HEK293 (cell line): Measurements from ENCODE around the gene HMG20A.
"Not testable (repeated sequence)": the region's sequence is repeated elsewhere in the genome, so short reads cannot be mapped to it uniquely, and the experiment has no call there.

Experiments used
- BCL11A ChIP-seq: fragments of 450-650 bp; formaldehyde crosslinking; IDR thresholded peaks from 2 replicates; pipeline ENCODE4 v1.5.1; 2016; ENCODE audit warnings: low read depth, missing biosample characterization, missing genetic modification characterization
- BCL11B ChIP-seq: fragments of 450-650 bp; formaldehyde crosslinking; IDR thresholded peaks from 2 replicates; pipeline ENCODE4 v1.5.1; 2016; ENCODE audit warnings: low read depth, missing biosample characterization, missing genetic modification characterization
- BCL6B ChIP-seq: fragments of 450-650 bp; formaldehyde crosslinking; IDR thresholded peaks from 2 replicates; pipeline ENCODE4 v1.5.1; 2017; ENCODE audit warnings: missing biosample characterization, missing genetic modification characterization
- OSR2 ChIP-seq: fragments of 450-650 bp; formaldehyde crosslinking; IDR thresholded peaks from 2 replicates; pipeline ENCODE4 v1.5.1; 2016; ENCODE audit warnings: missing biosample characterization, missing genetic modification characterization
- SETDB1 ChIP-seq: IDR thresholded peaks from one replicate; pipeline ENCODE4 v1.6.1; 2017; ENCODE audit warnings: mild to moderate bottlenecking, low read length, moderate library complexity, mixed read lengths; ENCODE audit not compliant: insufficient read length
- SP2 ChIP-seq: fragments of 450-650 bp; formaldehyde crosslinking; IDR thresholded peaks from 2 replicates; pipeline ENCODE4 v1.5.1; 2016; ENCODE audit warnings: missing biosample characterization, missing genetic modification characterization
- ZFP41 ChIP-seq: fragments of 450-650 bp; formaldehyde crosslinking; IDR thresholded peaks from 2 replicates; pipeline ENCODE4 v1.5.1; 2016; ENCODE audit warnings: missing biosample characterization, missing genetic modification characterization, borderline replicate concordance
- ZNF274 ChIP-seq, 2 experiments: fragments of 200-500 bp in 1 of 2; fragments of 450-650 bp in 1 of 2; sonication (Bioruptor generic) in 1 of 2; formaldehyde crosslinking in 1 of 2; IDR thresholded peaks; 2 replicates each; pipeline versions ENCODE4 v1.5.1 to v1.6.1; 2014 to 2016; ENCODE audit warnings: borderline replicate concordance in 1 of 2, inconsistent platforms in 1 of 2, low read length in 1 of 2, missing biosample characterization in 1 of 2, missing genetic modification characterization in 1 of 2
- ZNF311 ChIP-seq: fragments of 450-650 bp; formaldehyde crosslinking; IDR thresholded peaks from 2 replicates; pipeline ENCODE4 v1.5.1; 2017; ENCODE audit warnings: missing biosample characterization, missing genetic modification characterization, borderline replicate concordance
- TF ChIP-seq, protein P1 (sequence below): fragments of 450-650 bp; formaldehyde crosslinking; IDR thresholded peaks from 2 replicates; pipeline ENCODE4 v1.5.1; 2016; ENCODE audit warnings: missing biosample characterization, missing genetic modification characterization
- TF ChIP-seq, protein P2 (sequence below): sonication (generic); formaldehyde crosslinking; IDR thresholded peaks from 2 replicates; pipeline ENCODE4 v1.8.1; 2022; ENCODE audit warnings: mild to moderate bottlenecking, moderate library complexity, missing genetic modification reagents
- TF ChIP-seq, protein P3 (sequence below): fragments of 450-650 bp; formaldehyde crosslinking; conservative IDR thresholded peaks from 2 replicates; pipeline ENCODE4 v1.5.1; 2016; ENCODE audit warnings: low read depth, missing biosample characterization, missing genetic modification characterization

DNA sequence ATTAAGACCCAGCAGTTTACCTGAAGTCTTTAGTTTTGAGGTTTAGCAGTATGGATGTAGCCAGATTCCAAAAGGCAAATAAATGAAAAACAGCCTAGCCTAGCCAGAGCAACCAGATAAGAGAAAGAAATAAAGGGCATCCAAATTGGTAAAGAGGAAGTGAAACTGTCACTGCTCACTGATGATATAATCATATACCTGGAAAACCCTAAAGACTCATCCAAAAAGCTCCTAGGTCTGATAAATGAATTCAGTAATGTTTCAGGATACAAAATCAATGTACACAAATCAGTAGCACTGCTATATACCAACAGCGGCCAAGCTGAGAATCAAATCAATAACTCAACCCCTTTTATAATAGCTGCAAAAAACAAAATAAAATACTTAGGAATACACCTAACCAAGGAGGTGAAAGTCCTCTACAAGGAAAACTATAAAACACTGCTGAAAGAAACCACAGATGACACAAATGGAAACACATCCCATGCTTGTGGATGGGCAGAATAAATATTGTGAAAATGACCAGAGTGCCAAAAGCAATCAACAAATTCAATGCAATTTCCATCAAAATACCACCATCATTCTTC lies 14.4 kb upstream of the HMG20A start:
- TF ChIP-seq, protein P1, sequence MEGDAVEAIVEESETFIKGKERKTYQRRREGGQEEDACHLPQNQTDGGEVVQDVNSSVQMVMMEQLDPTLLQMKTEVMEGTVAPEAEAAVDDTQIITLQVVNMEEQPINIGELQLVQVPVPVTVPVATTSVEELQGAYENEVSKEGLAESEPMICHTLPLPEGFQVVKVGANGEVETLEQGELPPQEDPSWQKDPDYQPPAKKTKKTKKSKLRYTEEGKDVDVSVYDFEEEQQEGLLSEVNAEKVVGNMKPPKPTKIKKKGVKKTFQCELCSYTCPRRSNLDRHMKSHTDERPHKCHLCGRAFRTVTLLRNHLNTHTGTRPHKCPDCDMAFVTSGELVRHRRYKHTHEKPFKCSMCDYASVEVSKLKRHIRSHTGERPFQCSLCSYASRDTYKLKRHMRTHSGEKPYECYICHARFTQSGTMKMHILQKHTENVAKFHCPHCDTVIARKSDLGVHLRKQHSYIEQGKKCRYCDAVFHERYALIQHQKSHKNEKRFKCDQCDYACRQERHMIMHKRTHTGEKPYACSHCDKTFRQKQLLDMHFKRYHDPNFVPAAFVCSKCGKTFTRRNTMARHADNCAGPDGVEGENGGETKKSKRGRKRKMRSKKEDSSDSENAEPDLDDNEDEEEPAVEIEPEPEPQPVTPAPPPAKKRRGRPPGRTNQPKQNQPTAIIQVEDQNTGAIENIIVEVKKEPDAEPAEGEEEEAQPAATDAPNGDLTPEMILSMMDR = not testable (repeated sequence)
- TF ChIP-seq, protein P2, sequence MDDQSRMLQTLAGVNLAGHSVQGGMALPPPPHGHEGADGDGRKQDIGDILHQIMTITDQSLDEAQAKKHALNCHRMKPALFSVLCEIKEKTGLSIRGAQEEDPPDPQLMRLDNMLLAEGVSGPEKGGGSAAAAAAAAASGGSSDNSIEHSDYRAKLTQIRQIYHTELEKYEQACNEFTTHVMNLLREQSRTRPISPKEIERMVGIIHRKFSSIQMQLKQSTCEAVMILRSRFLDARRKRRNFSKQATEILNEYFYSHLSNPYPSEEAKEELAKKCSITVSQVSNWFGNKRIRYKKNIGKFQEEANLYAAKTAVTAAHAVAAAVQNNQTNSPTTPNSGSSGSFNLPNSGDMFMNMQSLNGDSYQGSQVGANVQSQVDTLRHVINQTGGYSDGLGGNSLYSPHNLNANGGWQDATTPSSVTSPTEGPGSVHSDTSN (CRISPR knock-in tag) = not testable (repeated sequence)
- TF ChIP-seq, protein P3, sequence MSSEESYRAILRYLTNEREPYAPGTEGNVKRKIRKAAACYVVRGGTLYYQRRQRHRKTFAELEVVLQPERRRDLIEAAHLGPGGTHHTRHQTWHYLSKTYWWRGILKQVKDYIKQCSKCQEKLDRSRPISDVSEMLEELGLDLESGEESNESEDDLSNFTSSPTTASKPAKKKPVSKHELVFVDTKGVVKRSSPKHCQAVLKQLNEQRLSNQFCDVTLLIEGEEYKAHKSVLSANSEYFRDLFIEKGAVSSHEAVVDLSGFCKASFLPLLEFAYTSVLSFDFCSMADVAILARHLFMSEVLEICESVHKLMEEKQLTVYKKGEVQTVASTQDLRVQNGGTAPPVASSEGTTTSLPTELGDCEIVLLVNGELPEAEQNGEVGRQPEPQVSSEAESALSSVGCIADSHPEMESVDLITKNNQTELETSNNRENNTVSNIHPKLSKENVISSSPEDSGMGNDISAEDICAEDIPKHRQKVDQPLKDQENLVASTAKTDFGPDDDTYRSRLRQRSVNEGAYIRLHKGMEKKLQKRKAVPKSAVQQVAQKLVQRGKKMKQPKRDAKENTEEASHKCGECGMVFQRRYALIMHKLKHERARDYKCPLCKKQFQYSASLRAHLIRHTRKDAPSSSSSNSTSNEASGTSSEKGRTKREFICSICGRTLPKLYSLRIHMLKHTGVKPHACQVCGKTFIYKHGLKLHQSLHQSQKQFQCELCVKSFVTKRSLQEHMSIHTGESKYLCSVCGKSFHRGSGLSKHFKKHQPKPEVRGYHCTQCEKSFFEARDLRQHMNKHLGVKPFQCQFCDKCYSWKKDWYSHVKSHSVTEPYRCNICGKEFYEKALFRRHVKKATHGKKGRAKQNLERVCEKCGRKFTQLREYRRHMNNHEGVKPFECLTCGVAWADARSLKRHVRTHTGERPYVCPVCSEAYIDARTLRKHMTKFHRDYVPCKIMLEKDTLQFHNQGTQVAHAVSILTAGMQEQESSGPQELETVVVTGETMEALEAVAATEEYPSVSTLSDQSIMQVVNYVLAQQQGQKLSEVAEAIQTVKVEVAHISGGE (tag by site-specific recombination) = not testable (repeated sequence)
- TF ChIP-seq BCL6B (tag by site-specific recombination); OSR2 (tag by site-specific recombination); ZNF274 (IDR thresholded peaks at IDR 0.05; ENCODE audit: low read length); ZNF274 (tag by site-specific recombination; IDR thresholded peaks at IDR 0.05; ENCODE audit: borderline replicate concordance); ZFP41 (tag by site-specific recombination); ZNF311 (tag by site-specific recombination); BCL11A; SETDB1; SP2; BCL11B (tag by site-specific recombination): not testable (repeated sequence)
